ENCODE measurements around the gene BEST1.
"Not testable (repeated sequence)": the region's sequence is repeated elsewhere in the genome, so short reads cannot be mapped to it uniquely, and the experiment has no call there.

BEST1 gene

DNA sequence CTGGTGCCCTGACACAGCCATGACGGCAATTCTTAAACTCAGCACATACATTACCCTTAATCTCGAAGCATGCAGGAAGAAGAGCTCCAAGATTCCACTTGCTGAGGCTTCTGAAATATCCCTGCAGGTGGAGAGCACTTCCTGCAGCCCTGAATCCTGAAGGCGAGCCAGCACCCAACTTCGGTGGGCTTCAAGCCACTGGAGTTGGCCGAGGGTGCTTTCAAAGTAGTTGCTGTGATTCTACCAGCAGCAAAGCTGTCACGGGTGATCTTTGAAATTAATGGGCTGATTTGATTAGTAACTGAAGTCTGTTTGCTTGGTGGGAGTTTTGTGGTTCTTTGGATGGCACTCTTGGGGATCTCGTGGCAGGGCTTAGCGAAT is 26.3 kb downstream of the BEST1 start:
- DNase-seq (ENCODE audit: low spot score) (no peak), FAIRE-seq (no peak)

DNA sequence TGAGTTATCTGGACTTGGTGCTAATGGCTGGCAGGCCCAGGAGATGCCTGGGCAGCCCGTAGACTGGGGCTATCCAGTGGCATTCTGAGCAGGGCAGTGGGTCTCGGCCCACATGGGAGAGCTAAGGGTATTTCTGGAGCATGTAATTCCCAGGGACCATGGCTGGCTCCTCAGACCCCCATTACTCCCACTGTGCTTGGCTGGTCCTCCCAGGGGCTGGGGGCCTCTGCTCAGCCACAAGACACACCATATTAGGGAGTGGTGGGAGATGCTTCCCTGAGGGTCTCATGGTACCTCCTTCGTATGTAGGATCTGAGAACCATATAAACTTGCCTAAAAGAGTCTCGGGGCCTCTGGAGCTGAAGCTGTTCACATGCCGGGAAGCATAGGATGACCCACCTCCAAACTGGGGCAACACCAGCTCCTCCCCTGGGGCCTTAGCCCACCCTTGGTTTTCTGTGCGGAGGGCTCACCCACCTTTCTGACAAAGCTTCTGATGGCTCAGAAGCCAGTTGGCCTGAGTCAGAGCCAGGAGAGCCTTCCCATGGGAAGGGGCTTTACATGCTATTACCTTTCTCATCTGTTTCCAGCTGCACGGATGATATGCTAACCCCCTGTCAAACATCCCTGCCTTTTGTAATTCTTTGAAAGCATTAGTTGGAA is 26.8 kb downstream of the BEST1 start:
- FAIRE-seq (no peak), DNase-seq (ENCODE audit: low spot score) (no peak)

DNA sequence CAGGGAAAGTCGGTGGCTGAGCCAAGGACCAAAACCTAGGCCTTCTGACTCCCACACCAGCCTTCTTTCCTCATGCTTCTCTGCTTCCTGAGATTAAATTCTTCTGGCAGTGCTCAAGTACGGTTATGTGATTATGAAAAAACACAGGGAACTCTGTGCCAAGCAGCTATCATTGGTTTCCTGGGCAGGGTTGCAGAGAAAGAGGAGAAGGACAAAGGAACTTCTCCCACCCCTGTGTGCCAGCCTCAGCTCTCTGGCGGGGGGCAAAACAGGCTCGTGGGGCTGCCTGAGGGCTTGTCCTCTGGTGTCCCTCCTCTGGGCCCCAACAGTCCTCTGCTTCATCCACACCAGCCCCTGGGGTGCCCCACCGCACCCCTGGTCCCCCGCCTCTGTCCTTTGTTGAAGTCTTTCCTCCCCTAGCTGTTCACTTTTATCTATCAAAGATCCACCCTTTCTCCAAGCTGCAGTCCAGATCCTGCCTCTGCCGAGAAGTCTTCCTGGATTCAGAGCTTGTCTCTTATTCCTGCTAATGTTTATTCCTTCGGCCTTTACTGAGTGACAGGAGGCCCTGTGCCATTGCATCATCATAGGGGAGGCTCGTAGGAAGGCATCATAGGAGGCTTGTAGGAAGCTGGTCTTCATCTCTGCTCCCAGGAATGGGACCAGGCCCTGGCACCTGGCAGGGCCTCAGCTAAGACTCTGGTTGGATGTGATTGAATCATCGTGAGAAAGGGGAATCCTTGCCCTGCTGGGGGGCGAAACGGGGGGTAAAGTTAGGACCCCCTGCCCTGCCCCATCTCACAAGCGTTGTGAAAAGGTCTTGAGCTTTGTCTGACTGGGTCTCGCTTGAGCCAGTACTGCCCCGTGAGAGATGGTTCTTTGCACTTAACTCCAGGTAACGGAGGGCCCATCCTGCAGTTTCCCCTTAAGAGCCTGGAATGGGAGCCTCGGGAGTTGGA is 28.8 kb downstream of the BEST1 start:
- DNase-seq (ENCODE audit: low spot score) (no peak), FAIRE-seq (no peak)

DNA sequence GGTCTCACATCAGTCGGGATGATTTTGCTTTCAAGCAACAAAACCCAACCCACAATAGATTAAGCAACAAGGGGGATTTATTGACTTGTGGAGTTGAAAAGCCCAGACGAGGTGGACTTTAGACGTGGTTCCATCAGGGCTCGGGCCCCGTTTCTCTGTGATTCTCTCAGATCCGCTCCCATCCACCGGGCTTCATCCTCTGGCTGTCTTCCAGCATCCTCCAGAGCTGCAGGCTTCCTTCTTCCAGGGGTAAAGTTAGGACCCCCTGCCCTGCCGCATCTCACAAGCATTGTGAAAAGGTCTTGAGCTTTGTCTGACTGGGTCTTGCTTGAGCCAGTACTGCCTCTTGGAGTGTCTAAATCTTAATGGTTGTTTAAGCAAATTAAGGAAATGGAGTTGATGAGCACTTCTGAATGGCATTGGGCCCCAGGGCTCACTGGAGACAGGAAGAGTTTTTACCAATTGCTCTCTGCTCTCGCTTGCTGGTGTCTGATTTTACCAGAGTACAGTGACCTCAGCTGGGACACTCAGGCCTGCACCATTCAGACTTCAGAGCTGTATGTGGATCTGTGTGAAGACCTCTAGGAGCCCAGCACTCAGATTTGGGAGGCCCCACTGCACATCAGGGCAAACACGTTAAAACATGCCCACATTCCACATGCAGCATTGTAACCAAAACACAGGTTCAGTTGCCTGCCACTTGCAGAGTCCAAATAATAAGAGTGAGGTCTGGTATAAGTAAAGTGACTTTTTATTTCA is 30.8 kb downstream of the BEST1 start:
- no peak for FAIRE-seq
- DNase-seq (ENCODE audit: low spot score): no peak

DNA sequence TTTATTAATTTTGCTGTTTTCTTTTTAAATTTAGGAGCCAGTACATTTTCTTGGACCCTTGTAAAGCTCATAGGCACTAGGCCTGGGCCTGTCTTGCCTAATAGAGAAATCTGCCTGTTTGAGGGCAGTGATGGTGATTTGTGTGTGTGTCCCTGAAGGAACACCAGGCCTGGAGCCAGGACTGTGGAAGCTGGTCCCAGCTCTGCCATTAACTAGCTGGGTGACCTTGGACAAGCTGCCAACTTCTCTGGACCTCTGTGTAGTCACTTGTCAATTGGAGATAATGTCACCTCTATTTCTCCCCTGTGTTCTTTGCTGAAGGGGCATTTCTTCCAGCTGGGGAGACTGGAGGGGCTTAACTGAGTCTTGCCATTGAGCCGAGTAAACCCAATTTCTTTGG is 33.3 kb downstream of the BEST1 start:
- FAIRE-seq (no peak), DNase-seq (ENCODE audit: low spot score) (no peak)

DNA sequence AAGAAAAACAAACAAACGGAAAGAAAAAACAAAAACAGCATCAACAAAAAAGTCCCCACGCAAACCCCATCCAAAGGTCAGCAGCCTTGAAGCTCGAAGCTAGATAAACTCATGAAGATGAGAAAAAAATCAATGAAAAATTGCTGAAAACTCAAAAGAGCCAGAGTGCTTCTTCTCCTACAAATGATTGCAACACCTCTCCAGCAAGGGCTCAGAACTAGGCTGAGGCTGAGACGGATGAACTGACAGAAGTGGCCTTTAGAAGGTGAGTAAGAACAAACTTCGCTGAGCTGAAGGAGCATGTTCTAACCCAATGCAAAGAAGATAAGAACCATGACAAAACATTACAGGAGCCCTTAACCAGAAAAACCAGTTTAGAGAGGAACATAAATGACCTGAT is 35.7 kb downstream of the BEST1 start:
- FAIRE-seq: no peak
- no peak for DNase-seq (ENCODE audit: low spot score)

DNA sequence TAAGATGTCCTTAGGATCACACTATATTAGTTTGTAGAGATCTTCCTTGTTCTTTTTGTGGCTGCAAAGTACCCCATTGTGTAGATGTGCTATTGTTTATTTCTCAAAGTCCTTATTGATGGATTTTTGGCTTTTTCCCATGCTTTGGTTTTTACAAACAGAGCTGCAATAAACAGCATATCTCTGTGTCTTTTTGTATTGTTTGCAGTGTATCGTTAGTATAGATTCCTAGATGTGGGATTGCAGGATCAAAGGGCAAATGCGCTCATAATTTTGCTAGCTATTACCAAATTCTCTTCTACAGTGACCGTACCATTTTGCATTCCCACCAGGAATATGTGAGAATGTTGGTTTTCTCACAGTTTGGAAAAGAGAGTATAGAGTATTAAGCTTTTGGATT is 44.8 kb downstream of the BEST1 start:
- DNase-seq (ENCODE audit: low spot score) (no peak), FAIRE-seq (no peak)

DNA sequence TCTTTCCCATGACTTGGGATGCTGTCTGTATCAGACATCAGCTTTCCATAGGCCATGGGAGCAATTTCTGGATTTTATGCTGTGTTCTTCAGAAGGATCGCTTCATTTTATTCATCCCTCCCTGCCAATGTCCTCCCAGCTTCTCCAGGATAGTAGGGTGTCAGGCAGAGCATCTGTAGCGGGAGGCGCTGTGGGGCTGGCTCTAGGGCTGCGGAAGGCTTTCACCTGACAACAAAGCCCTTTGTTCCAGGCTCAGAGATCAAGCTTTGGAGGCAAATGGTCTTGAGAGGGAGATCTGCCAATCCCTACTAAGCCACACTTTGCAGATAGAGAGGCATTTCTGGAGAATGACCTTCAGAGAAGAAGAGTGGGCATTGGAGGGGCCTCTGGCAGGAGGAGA is 46.8 kb downstream of the BEST1 start:
- FAIRE-seq (no peak), DNase-seq (ENCODE audit: low spot score) (no peak)

DNA sequence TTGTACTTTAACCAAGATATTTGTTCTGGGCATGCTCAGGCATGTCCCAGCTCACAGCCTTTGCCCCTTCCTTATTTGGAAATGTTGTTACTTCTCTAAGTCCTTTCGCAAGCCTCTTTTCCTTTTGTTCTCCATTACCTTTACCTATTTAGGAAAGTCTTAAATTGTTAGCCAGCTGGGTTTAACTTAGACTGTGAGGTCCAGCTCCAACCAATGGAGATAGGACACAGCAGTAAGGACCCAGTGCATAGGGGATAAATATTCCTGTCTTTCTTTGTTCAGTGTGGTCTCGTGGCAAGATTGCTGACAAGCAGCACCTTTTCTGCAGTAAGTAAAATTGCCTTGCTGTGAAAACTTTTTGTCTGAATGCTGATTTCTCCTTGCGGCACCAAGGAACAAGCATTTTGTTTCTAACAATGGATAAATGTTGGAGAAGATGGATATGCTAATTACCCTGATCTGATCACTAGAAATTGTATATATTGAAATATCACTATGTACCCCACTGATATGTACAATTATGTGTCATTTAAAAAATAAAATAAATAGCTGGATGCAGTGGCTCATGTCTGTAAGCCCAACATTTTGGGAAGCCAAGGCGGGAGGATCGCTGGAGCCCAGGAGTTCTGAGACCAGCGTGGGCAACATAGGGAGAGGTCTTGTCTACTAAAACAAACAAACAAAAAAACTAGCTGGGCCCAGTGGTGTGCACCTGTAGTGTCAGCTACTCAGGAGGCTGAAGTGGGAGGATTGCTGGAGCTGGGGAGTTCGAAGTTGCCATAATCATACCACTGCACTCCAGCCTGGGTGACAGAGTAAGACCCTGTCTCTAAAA is 49.2 kb downstream of the BEST1 start:
- DNase-seq (ENCODE audit: low spot score): no peak
- FAIRE-seq: no peak

DNA sequence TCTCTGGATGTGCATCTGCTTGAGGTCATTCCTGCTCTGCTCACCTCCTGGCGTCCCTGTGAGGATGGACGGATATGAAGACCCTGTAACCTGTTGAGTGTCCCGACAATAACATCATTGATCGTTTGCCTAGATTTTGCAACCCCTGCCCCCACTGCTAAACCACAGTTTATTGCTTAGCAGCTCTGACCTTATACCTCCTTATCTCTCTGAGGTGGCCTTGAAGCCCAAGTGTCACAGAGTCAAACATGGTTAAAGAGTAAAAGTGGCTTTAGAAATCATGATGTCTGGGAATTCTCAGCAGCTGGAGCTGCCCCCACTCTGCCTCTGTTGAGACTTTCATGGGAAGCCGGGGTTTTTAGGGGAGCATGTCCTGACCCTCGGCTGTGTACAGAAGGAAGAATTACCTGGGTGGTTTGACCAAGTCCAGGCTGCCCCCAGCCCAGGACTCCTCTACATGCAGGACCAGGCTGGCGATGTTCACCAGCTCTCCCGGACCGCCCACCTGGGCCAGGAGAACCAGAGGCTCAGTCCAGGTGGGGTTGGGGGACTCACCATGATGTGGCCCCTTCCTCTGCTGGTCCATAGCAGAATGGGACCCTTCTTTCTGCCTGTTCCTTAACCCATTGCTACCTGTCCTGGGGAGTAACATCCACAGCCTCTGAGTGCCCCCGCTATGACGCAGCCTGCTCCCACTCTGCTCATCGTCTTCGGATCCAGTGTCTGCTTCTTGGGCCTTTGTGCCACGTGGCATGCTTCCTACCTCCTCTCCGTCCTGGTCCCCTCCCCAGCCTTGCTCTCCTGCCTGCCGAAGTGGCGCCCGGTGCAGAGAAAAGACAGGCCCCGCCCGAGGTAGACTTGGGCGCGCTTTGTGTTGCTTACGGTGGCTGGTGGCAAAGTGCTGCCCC is 50.6 kb downstream of the BEST1 start:
- no peak for FAIRE-seq
- DNase-seq (ENCODE audit: low spot score): no peak

DNA sequence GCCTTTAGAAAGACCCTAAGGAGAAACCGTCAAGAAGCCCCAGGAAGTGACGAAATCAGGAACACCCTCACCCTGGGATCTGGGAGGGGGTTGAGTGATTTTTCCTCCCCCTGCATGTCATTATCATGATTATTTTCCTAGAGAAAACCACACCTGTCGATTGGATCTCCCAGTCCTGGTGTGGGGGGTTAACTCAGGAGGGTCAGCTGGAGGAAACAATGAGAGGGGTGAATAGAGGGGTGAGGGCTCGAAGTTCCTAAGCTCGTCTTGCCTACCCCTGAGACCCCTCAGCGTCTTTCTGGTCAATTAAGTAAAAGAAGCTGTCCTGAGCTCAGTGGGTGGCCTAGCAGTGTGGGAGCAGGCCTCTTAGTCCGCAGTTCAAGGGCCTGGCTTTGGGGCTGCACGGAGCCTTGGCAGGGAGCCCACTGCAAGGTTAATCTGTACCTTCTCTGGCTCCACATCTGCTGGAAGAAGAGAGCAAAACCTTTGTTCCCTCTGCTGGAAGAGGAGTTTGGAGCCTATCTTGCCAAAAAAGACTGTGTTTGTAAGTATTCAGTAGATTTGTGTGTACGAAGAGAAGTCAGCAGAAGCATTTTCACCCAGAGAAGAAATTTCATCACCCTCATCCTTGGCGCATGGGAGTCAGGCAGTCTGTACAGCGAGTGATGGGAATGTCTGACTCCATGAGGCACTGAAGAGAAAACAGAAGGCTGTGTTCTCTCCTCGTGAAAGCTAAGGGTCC is 51.5 kb downstream of the BEST1 start:
- DNase-seq (ENCODE audit: low spot score) (peak; percentile 19), FAIRE-seq (no peak)

DNA sequence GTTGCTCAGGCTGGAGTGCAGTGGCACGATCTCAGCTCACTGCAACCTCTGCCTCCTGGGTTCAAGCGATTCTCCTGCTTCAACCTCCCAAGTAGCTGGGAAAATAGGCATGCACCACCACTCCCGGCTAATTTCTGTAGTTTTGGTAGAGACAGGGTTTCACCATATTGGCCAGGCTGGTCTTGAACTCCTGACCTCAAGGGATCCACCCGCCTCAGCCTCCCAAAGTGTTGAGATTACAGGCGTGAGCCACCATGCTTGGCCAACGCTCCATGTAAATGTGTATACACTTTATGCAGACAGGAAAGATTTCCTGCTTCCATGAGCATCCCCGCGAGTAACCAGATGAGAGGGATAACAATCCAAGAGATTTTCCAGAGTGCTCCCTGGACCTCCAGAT is 52.1 kb downstream of the BEST1 start:
- FAIRE-seq; DNase-seq (ENCODE audit: low spot score): not testable (repeated sequence)

DNA sequence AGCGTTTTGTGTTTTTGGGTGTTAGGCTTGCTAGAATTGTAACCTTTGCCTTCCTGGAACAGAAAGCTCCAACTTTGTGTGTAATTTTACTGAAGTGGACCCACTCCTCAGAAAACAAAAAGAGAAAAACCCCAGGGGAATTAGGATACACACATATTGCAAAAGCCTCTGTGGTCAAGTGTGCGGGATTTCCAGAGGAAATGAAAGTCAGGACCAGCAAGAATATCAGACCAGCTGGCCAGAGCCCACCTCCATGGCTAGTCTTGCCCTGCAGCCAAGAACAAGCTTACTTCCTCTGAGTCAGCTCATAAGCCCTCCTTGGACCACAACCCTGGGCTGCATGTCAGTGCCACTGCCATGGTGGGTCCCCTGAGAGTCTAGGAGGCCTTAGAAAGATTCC is 54.3 kb downstream of the BEST1 start:
- DNase-seq (ENCODE audit: low spot score) (peak; percentile 49), FAIRE-seq (no peak)

DNA sequence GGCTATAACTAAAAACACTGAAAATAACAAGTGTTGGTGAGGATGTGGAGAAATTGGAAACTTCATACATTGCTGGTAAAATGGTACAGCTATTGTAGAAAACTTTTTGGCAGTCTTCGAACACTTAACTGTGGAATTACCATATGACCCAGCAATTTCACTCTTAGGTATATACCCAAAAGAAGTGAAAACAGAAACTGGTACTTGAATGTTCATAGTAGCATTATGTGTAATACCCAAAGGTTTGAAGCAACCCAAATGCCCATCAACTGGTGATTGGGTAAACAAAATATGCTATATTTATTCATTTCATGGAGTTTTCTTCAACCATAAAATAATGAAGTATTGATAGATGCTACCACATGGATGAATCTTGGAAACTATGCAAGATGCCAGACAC is 58.0 kb downstream of the BEST1 start:
- FAIRE-seq (no peak), DNase-seq (ENCODE audit: low spot score) (no peak)

DNA sequence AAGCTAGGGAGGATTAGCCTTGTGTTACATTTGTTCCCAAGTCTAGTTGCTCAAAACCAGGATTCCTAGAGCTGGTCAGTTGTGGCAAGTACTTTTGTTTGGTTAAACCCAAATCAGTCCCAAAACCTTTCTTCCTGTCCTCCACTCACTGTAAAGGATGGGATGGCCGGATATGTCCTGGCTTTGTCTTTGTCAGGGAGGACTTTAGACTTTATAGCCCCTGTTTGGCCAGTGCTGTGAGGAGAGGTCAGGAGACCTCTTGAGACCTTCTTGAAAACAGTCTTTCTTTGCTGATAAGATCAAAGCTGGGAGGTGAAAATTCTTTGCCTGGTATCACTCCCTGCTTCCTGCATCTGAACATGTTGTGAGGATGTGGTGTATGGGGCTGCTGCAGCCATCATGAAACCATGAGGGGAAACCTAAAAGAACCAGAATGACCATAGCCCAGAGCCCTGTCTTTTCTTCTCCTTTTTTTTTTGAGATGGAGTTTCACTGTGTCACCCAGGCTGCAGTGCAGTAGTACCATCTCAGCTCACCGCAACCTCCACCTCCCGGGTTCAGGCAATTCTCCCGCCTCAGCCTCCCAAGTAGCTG is 60.9 kb downstream of the BEST1 start:
- no peak for FAIRE-seq
- DNase-seq (ENCODE audit: low spot score): no peak

DNA sequence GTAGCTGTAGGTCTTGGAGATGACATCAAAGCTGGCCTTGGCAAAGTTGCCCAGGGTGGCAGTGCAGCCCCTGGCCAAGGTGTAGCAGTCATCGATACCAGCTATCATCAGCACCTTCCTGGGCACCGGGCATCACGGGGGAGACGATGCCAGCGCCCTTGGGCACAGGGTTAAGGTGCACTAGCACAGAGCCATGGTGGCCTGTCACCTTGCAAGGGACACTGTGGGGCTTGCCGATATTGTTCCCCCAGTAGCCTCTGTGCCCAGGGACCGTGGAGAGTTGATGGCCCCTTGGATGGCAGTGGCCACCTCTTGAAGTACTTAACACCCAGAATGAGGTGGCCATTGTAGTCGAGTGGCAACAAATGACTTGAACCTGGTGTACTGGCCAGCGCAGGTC is 61.7 kb downstream of the BEST1 start:
- FAIRE-seq: no peak
- DNase-seq (ENCODE audit: low spot score): no peak

DNA sequence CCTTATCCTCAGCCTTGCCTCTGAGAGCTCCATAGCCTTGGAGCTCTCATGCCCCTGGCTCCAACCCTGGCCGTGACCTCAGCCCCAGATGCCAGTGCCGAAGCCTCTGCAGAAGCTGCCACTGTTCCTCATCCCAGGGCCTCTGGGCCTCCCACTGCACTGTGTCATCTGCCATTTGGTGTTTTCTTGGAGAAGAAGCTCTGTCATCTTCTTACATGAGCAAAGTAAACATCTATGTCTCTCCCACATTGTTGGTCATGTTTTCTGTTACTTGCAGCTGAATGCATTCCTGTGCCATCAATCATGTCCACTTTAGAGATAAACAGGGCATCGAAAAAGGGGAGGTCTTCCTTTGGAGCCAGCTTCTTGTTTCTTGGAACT is 62.3 kb downstream of the BEST1 start:
- FAIRE-seq: no peak
- peak; percentile 74 for DNase-seq (ENCODE audit: low spot score)

DNA sequence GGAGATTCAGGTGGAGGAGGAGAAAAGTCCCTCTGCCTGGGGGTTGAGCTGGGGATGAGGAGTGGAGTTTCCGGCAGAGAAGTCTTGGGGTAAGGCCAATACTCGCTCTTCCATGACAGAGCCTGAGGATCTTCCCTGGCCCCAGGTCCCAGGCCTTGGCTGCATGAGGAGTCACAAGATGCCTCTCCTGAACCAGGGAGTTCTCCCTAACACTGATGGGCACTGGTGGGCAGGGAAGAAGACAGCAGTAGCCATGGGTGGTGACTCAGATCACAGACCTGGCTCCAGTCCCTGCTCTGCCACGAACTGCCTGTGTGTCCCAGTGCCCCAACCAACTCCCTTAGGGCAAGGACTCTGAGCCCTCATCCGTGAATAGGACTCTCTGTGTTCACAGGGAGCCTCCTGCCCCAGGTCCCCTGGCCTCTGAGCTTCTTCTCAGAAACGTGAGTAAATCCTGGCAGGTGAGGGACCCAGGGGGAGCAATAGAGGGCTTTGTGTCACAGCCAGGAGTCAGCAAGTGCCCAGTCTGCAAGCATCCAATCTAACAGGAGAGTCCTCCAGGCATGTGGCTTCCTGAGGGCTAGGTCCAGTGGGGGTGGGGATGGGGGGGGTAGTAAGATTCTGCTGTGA is 62.8 kb downstream of the BEST1 start:
- FAIRE-seq: peak; percentile 75
- peak; percentile 87 for DNase-seq (ENCODE audit: low spot score)

All from RCC 7860 (cell line).